Peyer's patch (tissue), 4 donors: ENCODE data around the gene KPRP. TPM values are rescaled to one million over a fixed set of nuclear protein-coding genes. Genes with fewer than 3 reads are reported as not detected.

Source experiments
- DNase-seq, 3 donors: peaks; one replicate each; pipeline ENCODE4 v3.0.0-alpha.2; 2017 to 2019
- H3K27ac ChIP-seq, 4 donors: fragments of 200-600 bp; sonication (generic); one replicate each; pipeline ENCODE4 v1.5.1; 2016 to 2019
- H3K27me3 ChIP-seq, 2 donors: fragments of 200-600 bp; sonication (generic); one replicate each; pipeline ENCODE4 v1.5.1; 2019
- H3K36me3 ChIP-seq, 3 donors: fragments of 200-600 bp; sonication (generic); one replicate each; pipeline ENCODE4 v1.5.1; 2016 to 2019
- H3K4me1 ChIP-seq, 4 donors: fragments of 200-600 bp; sonication (generic); one replicate each; pipeline ENCODE4 v1.5.1; 2016 to 2019
- H3K4me3 ChIP-seq, 4 donors: fragments of 200-600 bp; sonication (generic); 1 replicate in 3 of 4; 2 replicates in 1 of 4; pipeline ENCODE4 v1.5.1; 2016 to 2019; ENCODE audit warnings: mild to moderate bottlenecking in 1 of 4
- H3K9me3 ChIP-seq, 4 donors: fragments of 200-600 bp; sonication (generic); one replicate each; pipeline ENCODE4 v1.5.1; 2016 to 2019; ENCODE audit warnings: mild to moderate bottlenecking in 1 of 4
- POLR2A ChIP-seq, 2 donors: fragments of 450-650 bp; IDR thresholded peaks; one replicate each; pipeline ENCODE4 v1.5.1; 2017; ENCODE audit warnings: antibody characterized with exemption in 2 of 2, mild to moderate bottlenecking in 2 of 2, moderate library complexity in 2 of 2
- total RNA-seq, 4 donors: library from RNA; depleted of rRNA; stranded (reverse); fragments of >200 nt; gene quantifications; one replicate each; pipeline ENCODE4 v1.1.0, GENCODE V29; 2016
- TF ChIP-seq, protein P1 (sequence below), 6 experiments: fragments of 450-650 bp in 4 of 6; fragments of 200-600 bp in 2 of 6; sonication (generic) in 1 of 6; IDR thresholded peaks; one replicate each; pipeline ENCODE4 v1.5.1; 2017 to 2019; ENCODE audit warnings: antibody characterized with exemption in 6 of 6, mild to moderate bottlenecking in 3 of 6, moderate library complexity in 1 of 6

KPRP gene, protein sequence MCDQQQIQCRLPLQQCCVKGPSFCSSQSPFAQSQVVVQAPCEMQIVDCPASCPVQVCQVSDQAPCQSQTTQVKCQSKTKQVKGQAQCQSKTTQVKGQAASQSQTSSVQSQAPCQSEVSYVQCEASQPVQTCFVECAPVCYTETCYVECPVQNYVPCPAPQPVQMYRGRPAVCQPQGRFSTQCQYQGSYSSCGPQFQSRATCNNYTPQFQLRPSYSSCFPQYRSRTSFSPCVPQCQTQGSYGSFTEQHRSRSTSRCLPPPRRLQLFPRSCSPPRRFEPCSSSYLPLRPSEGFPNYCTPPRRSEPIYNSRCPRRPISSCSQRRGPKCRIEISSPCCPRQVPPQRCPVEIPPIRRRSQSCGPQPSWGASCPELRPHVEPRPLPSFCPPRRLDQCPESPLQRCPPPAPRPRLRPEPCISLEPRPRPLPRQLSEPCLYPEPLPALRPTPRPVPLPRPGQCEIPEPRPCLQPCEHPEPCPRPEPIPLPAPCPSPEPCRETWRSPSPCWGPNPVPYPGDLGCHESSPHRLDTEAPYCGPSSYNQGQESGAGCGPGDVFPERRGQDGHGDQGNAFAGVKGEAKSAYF
- total RNA-seq = not detected

DNA sequence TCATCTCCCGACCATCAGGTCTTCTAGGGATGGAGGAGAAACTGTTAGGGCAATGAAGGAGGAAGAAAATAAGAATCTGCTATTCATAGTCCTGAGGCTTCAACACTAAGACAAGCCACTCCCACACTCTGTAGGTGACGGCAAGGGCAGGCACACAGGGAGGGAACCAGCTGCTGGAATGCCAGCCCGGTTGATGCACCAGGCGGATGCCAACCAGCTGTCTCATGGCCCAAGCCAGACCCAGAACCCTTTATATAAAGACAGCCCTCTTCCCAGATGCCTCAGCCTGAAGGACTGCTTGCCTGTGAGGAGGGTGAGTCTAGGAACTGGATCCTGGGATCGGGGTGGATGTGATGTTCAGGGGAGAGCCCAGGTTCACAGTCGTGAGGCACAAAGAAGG is at the start of gene KPRP:
KPRP (plus strand) TSS at position 279 of the 400 bp plus-strand sequence. CDS start 1,564 bp downstream, outside the sequence.
- Histone ChIP-seq H3K9me3 (no peaks in the 10 kb centered on the region), H3K4me3 (no peak within 1 kb of the TSS), H3K27me3 (no peaks in the 10 kb centered on the region), H3K4me1 (no peaks in the 10 kb centered on the region), H3K27ac (no peak within 1 kb of the TSS), H3K36me3 (no peaks in the 10 kb centered on the region)
- TF ChIP-seq, protein P1, sequence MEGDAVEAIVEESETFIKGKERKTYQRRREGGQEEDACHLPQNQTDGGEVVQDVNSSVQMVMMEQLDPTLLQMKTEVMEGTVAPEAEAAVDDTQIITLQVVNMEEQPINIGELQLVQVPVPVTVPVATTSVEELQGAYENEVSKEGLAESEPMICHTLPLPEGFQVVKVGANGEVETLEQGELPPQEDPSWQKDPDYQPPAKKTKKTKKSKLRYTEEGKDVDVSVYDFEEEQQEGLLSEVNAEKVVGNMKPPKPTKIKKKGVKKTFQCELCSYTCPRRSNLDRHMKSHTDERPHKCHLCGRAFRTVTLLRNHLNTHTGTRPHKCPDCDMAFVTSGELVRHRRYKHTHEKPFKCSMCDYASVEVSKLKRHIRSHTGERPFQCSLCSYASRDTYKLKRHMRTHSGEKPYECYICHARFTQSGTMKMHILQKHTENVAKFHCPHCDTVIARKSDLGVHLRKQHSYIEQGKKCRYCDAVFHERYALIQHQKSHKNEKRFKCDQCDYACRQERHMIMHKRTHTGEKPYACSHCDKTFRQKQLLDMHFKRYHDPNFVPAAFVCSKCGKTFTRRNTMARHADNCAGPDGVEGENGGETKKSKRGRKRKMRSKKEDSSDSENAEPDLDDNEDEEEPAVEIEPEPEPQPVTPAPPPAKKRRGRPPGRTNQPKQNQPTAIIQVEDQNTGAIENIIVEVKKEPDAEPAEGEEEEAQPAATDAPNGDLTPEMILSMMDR (IDR thresholded peaks at IDR 0.05) = no peak
- no peak for TF ChIP-seq POLR2A (IDR thresholded peaks at IDR 0.05)
- DNase-seq = no peak

DNA sequence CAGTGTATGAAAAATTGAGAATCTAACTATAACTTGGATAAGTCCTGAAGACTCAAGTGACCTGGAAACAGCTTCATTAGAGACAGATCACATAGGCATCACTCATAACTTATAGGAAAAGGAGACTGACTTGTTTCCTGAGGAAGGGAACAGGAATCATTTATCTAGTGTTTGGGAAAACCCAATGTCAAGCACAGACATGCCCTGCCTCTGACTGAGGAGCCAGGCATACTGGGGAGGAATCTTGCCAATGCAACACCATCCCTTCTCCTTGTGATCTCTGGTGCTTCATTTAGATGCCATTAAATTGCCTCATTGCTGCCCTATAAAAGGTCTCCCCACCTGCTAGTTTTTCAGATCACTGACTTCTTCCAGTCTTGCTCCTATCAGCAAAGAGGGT is 39.6 kb upstream of the KPRP start:
- H3K27me3 ChIP-seq = no peaks in the 10 kb centered on the region
- no peak for DNase-seq
- no peak overlapping the region for H3K4me3 ChIP-seq
- H3K9me3 ChIP-seq = peaks cover 0 to 4% (median 2%) of the 10 kb centered on the region in 4 donors
- no peaks in the 10 kb centered on the region for H3K4me1 ChIP-seq
- TF ChIP-seq, protein P1 (IDR thresholded peaks at IDR 0.05) = no peak
- TF ChIP-seq POLR2A (IDR thresholded peaks at IDR 0.05) = no peak
- no peak overlapping the region for H3K27ac ChIP-seq
- no peaks in the 10 kb centered on the region for H3K36me3 ChIP-seq

DNA sequence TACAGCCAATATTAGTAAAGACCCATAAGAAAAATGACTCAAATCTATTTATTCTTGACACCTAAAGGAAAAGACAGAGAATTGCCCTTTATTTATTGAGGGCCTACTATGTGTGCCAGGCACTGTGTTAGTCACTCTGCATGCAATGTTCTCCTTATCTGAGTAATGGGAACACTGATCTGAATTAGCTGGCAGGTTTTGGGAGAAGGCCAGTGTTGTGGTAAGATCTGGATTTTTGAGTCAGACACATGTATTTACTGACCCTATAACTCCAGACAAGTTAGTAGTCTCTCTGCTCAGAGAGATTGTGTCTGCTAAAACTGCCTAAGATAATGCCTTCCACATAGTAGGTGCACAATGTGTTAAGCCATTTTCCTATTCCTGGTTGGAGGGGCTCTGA is 32.6 kb upstream of the KPRP start:
- Histone ChIP-seq H3K4me1 (no peaks in the 10 kb centered on the region), H3K4me3 (no peak overlapping the region), H3K27me3 (no peaks in the 10 kb centered on the region), H3K9me3 (no peaks in the 10 kb centered on the region), H3K27ac (no peak overlapping the region), H3K36me3 (no peaks in the 10 kb centered on the region)
- TF ChIP-seq, protein P1 (IDR thresholded peaks at IDR 0.05) = no peak
- TF ChIP-seq POLR2A (IDR thresholded peaks at IDR 0.05) = no peak
- DNase-seq = no peak

DNA sequence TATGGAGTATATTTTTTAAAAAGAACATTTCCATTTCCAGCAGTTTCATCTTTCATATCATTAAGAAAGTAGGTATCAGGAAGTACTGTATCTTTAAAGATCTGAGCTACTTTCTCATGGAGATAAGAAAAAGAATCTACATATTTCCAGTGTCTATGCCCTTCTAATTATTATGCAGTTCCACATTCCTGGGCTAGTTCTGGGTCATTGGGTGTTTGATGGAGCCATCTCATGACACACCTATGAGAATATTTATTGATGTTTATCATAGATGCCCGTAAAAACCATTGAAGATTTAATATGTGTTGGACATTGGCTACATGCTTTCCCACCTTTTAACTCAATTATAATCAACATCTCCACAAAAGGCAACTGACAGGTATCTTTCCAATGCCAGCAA is 28.8 kb upstream of the KPRP start:
- no peaks in the 10 kb centered on the region for H3K9me3 ChIP-seq
- DNase-seq = no peak
- no peaks in the 10 kb centered on the region for H3K36me3 ChIP-seq
- H3K27me3 ChIP-seq = no peaks in the 10 kb centered on the region
- H3K4me3 ChIP-seq = no peak overlapping the region
- TF ChIP-seq, protein P1 (IDR thresholded peaks at IDR 0.05) = no peak
- TF ChIP-seq POLR2A (IDR thresholded peaks at IDR 0.05) = no peak
- H3K27ac ChIP-seq = no peak overlapping the region
- H3K4me1 ChIP-seq = no peaks in the 10 kb centered on the region

DNA sequence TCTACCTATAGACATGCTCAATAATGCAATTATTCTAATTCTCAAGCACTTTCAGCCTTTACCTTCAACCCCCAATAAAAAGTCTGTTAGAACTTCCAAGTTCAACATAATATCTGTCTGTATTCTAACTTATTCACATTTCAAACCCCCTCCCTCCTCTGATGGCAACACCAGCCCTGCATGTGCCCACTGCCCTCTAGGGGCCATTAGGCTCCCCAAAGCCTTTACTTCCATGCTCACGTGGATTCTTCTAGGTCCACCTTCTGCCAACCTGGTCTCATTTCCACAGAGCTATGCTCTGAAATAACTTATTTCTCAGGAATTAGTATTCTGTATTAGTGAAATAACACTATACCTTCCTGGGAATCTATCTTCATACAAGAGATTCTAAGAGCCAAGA is 22.2 kb upstream of the KPRP start:
- H3K4me3 ChIP-seq = no peak overlapping the region
- TF ChIP-seq, protein P1 (IDR thresholded peaks at IDR 0.05) = no peak
- no peak for TF ChIP-seq POLR2A (IDR thresholded peaks at IDR 0.05)
- no peaks in the 10 kb centered on the region for H3K27me3 ChIP-seq
- no peak overlapping the region for H3K27ac ChIP-seq
- no peak for DNase-seq
- H3K36me3 ChIP-seq = no peaks in the 10 kb centered on the region
- no peaks in the 10 kb centered on the region for H3K9me3 ChIP-seq
- no peaks in the 10 kb centered on the region for H3K4me1 ChIP-seq
